GM21529 (cell line): ENCODE data around the gene CDH22.

Experiments
- ATAC-seq: cut with Tn5 transposase; IDR thresholded peaks from one replicate; pipeline ENCODE4 v1.9.1; 2021; ENCODE audit not compliant: unreplicated experiment

Gene CDH22, protein sequence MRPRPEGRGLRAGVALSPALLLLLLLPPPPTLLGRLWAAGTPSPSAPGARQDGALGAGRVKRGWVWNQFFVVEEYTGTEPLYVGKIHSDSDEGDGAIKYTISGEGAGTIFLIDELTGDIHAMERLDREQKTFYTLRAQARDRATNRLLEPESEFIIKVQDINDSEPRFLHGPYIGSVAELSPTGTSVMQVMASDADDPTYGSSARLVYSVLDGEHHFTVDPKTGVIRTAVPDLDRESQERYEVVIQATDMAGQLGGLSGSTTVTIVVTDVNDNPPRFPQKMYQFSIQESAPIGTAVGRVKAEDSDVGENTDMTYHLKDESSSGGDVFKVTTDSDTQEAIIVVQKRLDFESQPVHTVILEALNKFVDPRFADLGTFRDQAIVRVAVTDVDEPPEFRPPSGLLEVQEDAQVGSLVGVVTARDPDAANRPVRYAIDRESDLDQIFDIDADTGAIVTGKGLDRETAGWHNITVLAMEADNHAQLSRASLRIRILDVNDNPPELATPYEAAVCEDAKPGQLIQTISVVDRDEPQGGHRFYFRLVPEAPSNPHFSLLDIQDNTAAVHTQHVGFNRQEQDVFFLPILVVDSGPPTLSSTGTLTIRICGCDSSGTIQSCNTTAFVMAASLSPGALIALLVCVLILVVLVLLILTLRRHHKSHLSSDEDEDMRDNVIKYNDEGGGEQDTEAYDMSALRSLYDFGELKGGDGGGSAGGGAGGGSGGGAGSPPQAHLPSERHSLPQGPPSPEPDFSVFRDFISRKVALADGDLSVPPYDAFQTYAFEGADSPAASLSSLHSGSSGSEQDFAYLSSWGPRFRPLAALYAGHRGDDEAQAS

DNA sequence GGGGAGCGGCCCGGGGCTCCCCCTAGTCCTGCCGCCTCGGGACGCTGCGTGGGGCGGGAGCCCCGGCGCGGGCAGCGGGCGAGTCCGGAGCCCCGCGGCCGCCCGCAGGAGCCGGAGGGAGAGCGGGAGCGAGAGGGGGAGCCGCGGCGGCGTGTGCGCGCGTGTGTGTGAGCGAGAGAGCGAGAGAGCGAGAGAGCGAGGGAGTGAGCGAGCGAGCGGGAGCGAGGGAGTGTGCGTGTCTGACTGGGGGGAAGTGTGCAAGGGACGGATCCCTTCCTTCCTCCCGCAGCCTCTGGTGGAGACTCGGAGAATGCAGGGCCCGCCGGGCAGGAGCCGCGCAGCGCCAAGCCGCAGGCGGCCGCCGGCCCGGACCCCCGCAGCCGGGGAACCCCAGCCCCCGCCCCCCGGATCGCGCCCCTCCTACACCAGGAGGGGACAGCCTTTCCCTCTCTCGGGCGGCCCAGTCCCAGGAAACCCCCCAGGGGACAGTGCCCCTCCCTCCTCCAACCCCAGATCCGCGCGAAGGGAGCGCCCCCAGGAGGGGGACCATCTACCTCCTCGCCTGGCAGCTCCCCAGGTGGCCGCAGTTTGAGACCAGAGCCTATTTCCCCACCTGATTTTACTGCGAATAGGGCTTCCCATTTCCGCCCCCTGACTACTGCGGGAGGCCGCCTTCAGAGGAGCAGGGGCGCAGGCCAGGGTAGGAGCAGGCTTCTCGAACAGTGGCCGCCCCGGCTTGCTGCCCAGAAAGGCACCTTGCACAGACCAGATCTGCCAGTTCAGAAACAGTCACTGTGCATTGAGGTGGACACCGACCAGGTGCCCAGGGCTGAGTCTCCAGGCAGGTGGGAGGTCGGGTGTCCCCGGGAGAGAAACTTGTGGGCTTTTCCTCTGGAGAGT lies at the start of gene CDH22:
TSS of gene CDH22 (minus strand) at position 241 of the 900 bp plus-strand sequence. CDS start 57,204 bp downstream, outside the sequence.
- ATAC-seq = no peak

DNA sequence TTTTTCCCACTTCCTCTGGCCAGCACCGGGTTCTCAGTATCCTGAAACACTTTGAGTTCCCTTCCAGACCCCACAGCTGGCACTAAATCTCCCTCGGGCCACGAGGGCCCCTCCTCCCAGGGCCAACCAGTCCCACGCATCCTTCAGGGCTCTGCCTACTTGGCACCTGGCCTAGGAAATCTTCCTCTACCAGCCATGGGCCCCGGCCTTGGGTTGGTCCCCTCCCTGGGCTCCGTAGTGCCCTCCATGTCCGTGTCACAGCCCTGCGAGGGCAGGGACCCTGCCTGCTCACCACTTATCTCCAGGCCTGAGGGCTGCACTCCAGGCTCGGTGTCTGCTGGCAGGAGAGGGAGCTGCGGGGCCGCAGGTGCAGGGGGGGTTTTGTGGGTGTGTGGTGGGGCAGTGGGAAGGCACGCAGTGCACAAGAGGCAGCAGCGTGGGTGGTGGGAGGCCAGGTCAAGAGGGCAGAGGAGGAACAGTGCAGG lies 48.8 kb upstream of the CDH22 start:
- no peak for ATAC-seq

DNA sequence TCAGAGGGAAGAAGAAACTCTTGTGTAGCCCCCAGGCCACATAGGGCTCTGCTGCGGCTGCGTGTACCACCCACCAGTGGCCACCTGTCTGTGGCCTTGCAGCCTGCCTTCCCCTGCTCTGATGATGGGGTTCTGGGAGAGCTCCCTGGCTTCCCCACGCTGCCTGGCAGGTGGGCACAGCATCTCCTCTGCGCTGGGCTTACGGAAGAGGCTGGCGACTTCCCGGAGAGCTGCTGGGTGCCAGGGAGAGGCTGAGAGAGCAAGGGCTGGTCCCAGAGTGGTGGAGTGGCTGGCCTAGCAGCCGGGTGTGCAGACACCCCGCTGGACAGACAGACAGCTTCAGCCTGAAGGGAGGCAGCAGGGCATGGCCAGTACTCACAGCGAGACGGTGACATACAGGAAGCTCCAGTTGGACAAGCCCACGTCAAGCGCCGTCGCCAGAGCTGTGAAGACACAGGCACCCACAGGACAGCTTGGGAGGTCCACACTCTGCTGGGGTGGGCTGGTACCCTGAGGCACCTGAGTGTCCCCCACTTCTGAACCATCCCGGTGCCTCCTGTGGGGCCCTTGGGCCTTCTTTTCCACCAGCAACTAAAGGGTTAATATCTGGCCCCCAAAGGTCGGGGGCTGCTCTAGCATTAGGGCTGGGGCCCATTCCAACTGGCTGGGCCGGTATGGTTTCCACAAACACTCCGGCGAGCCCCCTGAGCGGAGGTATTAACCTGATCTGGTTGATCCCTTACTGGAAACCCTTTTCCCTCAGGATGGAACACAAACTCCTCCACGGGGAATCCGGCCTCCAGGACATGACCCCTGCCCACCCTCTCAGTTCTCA lies 48.1 kb upstream of the CDH22 start:
- ATAC-seq = no peak

DNA sequence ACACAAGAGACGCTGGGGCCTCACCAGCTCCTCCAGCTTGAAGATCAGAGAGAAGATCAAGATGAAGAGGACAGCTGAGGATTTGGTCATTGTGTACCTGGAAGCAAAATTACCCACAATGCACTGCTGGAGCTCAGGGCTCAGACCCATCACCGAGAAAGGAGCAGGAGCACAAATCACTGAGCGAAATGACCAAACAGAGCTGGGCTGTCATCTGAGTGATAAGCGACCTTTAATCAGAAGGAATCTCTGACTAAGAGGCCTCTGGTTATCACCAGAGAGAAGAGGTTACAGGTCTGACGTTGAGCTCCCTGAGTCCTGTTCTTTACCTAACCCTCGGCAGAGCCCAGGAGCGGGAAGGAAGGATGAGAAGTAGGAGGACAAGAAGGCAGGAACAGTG lies 47.5 kb upstream of the CDH22 start:
- ATAC-seq = no peak

DNA sequence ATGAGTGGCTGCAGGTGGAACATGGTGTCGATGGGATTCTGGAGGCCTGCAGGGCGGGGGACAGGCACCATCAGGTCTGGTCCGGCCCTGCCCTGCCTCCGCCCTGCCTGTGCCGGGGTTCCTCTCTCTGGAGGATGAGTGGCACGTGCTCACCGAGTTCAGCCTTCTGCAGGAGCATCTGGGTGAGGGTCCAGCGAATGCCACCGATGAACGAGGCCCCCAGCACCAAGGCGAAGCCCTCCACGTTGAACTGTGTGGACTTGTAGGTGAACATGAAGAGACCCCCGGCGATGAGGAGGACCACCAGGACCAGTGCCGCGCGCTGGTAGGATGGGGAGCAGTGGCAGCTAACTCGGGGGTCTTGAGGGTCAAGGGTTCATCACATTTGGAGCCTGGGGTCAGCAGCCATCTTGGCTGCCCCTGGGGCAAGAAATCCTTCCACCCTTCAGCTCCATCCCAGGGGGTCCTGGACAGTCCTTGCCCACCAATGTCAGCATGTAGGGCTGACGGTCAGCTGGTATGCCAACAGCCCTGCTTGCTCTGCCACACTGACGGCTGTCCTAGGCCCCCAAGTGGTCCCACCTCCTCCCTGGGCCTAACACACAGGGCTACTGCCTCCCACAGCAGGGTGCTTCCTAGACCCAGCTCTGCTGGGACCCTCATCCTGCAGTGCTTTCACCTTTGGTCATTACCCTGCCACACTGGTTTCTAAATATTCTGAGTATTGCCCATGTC lies 46.8 kb upstream of the CDH22 start:
- no peak for ATAC-seq

DNA sequence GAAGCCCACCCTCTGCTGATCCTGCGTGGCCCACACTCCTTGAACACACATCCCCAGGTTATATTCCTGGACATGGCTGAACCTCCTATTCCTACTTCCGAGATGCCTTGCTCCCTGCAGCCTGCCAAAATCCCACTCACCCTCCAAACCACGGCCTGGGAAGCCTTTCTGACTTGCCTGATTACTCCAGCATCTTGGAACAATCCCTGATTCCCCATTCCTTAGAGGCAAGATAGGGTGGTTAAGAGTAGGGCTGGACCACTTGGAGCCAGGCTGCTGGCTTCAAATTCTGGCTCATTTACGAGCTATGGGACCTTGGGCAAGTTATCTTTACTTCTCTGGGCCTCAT lies 45.9 kb upstream of the CDH22 start:
- ATAC-seq = no peak

DNA sequence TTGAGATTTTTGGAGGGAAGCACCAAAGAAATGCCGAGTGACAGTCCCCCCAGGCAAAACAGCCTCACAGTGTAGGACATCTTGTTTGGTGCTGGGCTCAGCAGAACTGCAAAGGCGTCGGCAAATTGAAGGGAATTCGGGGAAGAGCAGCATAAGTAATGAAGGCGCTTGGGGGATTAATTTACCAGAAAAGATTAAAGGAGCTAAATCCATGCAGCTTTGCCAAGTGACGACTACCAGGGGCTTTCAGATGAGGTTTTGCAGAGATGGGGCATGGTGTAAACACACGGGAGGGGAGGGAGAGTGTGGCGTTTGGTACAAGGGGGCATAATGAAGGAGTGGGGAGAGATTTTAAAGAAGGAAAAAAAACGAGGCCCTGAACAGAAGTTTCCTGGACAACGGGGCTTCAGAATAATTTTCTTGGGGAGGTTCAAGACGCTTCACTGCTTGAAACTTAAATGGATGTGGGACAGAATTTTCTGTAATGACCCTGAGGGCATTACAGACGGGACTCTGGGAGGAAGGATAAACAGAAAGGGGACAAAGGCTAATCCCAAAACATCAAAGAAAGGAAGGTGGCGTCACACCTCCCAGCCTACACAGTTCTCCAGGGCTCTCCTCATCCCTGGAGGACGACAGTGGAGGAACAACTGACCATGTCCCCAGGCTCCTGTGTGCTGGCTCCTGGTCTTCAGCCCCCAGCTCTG lies 45.4 kb upstream of the CDH22 start:
- no peak for ATAC-seq

DNA sequence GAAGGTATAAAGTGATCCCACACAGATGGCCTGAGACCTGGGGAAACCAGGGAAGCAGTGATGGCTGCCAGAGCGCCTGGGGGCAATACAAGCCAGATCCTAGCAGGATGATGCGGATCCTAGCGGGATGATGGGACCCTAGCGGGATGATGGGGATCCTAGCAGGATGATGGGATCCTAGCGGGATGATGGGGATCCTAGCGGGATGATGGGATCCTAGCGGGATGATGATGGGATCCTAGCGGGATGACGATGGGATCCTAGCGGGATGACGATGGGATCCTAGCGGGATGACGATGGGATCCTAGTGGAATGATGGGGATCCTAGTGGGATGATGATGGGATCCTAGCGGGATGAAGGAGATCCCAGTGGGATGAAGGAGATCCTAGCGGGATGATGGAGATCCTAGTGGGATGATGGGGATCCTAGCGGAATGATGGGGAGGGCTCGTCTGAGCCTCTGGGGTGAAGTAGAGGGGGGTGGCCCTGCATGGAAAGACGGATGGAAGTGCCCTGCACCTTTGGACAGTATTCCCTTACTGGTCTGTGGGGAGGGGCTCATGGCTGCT lies 44.2 kb upstream of the CDH22 start:
- no peak for ATAC-seq

DNA sequence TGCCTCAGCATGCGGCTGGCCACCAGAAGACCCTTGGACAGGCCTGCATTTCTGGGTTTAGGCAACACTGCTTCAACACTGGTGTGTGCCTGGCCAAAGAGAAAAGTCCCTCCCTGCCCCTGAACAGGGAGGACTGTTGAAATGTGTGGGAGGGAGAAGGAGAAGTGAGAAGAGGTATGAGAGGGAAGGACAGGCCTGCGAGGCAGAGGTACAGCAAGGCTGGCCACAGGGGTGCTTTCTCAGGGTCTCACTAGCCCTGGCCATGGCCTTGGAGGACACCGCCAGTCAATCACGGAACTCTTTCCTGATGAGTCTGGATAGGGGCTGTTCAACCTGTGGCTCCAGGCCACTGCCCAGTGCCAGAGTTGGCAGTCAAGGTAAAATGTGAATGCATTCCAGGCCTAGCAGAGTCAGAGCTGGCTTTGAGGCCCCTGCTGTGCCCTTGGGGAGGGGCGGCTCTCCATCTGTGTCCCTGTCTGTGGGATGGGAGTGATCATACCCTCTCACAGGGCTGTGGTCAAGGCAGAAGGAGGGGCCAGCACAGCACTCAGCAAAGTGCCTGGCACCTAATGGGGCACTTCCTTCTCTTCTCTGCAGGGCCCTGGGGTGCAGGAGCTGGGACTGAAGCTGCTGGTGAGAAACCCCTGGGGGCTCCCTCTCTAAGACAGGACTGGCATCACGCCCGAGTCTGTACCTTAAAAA lies 43.2 kb upstream of the CDH22 start:
- ATAC-seq = peak; percentile 41

DNA sequence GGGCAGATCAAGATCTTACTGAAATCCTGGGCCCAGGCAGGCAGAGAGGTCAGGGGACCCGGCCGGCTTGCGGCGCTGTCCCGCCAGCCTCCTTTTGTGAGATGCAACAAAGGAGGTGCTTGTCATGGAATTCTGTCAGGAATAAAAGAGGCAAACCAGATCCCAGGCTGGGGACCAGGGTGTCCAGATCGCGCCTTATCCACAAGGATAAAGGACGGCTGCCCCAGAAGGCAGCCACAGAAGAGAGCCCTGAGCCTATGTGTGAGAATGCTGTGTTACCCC lies 42.6 kb upstream of the CDH22 start:
- no peak for ATAC-seq

DNA sequence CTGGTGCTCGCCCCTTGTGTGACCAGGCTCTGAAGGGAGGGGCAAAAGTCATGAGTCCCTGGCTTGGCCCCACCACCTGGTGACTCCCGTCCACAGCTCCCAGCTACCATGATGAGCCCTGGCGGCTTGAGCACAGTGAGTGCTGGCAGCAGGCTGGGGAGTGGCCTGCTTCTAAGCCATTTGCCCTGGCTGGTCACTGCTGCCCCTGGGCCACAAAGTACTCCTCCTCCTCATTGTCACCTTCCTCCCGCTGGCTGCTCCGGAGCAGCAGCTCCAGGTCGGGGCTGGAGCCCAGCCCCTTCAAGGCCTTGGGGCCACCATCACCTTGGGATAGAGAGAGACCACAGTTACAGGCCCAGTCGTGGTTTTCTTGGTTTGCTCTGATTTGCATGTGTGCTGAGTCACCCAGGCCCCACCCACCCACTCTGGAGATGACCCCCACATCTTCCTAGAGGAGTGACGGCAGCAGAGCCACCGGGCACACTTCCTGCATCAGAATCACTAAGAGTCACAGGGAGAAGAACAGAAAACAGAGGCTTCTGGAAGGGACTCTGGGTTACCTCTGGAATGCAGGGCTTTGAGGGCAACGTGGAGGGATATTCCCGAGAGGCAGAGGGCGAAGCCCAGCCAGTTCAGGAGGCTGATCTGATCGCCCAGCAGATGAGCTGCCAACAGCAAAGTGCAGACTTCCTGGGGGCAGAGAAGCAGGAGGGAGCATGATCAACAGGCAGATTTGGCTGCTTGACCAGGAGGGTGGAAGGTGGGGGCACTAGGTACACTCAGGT lies 42.1 kb upstream of the CDH22 start:
- peak; percentile 69 for ATAC-seq

DNA sequence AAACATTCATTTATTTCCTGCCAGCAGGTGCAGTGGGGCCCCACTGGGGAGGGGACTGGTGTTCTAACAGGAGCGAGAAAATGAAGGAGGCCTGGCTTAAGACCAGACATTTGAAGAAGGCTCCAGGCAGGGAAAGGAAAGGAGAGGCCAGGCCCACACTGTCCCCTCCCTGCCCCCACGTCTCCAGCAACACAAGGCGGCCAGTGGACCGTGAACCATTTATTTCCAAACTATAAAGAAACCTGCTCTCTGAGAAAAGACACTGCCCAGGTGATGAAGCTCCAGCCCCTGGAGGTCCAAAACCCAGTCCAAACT lies 41.4 kb upstream of the CDH22 start:
- ATAC-seq = no peak

DNA sequence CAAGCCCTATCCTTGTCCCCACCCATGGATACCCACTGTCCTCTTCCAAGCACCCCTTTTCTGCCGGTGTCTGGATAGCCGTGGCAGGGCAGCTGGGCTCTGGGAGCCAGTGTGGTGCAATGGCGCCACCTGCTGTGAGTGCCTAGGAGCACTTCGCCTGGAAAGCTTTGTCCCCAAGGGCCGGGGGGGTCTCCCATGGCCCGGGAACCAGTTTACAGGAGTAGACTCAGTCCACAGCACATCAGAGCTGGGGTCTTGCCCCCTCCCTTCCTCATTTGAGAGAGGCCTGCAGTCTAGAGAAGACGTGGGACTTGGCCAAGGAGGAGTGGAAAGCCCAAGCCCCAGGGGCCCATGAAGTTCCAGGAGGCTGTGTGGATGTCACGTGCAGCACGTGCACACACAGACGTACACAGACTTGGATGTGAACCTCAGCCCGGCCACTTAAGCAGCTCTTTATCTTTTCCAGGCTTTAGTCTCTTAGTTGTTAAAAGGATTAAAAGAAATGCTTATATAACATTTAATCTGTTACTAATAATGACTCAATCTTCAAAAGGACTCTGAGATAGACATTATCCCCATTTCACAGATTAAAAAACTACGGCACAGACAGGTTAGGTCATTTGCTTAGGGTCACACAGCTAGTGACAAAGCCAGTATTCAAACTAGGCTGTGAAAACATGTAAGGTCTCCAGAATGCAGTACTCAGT lies 40.9 kb upstream of the CDH22 start:
- ATAC-seq = no peak

DNA sequence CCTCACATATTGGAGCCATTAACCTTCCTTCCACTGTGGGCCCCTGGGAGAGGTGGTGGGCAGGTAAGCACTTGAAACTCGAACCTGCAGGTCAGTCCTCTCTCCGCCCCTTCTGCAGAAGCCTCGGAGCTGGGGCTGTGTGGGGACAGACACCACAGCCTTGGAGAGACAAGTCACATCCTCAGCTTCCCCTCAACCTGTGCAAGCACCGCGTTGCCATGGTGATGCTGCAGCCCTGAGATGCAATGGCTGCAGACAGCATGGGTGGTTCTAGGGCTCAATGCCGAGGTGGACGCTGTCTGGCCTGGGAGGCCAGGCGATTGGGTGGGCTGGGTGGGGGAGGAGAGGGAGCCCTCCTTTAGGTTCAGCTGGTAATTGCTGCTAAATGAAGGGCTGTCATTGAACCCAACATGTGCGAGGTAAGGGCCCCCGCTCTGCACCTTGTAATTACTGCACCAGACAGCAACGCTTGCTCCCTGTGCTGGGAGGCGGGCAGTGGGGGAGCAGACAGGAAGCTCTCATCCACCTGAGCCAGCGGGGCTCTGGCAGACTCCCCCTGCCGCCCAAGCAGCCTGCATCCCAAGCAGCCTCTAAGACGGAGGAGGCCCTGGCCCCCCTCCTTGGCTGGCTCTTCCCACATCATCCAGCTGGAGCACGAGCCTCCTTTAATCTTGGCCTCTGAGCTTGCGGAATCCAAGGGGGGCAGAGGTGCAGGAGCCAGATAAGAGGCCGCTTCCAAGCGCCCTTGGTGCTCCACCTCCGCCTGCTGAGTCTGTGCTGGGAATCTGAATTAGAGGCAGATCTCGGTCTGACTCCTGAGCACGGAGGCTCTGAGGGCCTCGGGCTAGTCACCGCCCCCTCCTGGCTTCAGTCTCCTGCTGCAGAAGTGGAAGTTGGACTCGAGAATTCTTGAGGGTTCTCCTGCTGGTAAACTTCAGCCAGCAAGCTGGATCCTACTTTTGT lies 39.8 kb upstream of the CDH22 start:
- ATAC-seq = no peak

DNA sequence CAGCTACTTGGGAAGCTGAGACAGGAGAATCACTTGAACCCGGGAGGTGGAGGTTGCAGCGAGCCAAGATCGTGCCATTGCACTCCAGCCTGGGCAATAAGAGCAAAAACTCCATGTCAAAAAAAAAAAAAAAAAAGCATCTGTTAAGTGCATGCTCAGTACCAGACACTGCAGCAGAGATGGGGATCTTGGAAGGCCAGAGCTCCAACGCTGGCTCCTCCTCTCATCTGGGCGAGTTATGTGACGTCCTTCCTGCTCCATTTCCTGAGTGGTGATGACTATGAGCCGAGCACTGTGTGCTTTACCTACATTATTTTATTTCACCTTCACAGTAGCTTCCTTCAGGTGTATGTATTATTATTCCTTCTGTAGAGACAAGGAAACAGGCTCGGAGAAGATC lies 38.5 kb upstream of the CDH22 start:
- no peak for ATAC-seq
